ENCODE data around the gene TNS1.

TNS1 gene

DNA sequence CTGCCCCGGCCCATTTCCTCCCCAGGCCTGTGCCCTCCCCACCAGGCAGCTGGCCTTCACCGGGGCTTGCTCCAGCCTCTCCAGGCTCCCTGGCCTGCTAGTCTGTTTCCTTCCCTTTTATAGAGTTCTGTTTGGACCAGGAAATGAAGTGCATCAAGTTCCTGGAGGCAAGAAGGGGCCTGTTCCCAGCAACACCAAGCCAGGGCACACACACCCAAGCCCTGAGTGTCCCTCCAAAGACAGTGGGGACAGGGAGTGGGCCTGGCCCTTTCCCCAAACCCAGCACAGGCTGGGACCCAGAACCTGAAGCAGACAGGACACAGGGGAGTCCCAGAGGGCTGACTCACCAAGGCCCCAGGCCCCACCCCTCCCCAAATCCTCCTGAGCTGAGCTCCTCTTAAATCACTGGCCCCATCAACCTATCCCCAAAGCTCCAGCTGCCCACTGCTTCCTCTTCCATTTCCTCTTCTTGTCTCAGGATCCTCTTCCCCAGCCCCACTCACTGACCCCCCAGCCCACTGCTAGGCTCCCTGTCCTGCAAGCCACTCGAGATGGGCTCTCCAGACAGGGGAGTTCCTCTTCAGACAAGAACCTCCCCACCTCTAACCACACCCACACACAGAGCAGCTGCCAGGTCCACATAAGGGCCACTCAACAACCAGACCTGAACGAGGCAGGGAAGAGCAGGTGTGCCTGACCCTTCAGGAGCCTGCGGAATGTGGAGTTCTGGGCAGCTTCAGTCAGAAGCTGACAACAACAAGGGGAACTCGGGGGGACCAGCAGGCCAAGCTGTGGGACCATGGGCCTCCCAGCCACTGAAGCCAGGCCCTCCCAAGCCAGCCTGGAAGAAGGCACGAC lies 74.2 kb downstream of the TNS1 start:
- no peak for DNase-seq

DNA sequence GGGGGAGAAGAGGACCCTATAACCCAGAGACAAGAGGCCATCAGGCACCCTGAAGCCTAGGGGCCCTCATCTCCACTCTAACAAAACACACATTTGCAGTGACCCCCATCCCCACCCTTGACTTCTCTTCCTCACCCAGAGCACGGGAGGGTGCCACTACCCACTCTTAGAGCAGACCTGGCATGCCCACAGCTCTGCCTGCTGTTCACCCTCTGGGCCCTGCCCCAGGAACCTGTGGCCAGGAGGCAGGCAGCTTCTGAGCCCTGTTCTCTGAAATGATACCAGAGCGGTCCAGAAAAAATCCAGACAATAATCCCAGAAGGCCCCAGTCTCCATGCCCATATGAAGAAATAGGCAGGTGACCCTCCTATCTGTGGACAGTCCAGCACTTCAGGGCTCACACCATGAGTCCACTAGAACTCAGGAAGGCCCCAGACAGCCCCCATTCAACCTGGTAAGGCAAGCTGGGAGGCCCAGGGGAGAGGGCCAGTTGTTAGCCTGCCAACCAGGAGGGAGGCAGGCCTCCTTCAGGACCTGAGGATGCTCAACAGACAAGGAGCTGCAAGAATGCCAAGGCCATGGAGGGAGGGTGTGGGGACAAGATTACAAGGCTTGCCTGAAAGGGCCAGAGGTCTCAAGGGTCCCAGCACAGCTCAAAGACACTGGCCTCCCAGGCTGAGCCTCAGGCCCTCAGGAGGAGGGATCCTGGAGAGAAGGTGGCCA lies 75.0 kb downstream of the TNS1 start:
- DNase-seq, result no peak

DNA sequence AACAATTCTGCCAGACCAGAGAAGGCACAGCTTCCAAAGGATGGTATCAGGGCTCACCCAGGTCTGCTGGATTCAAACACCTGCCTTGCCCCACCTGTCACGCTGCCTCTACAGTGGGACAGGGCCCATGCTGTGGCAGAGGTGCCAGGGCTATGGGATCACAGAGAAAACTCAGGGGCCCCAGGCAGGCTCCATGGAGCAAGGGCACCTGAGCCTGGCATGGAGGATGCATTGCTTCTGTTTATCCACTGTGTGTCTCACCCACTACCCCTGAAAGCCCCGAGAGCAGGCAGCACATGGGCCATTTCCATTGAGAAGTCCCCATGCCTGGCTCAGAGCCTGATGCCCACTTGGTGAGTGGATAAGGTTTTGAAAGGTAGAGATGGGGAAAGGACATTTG lies 76.0 kb downstream of the TNS1 start:
- no peak for DNase-seq

DNA sequence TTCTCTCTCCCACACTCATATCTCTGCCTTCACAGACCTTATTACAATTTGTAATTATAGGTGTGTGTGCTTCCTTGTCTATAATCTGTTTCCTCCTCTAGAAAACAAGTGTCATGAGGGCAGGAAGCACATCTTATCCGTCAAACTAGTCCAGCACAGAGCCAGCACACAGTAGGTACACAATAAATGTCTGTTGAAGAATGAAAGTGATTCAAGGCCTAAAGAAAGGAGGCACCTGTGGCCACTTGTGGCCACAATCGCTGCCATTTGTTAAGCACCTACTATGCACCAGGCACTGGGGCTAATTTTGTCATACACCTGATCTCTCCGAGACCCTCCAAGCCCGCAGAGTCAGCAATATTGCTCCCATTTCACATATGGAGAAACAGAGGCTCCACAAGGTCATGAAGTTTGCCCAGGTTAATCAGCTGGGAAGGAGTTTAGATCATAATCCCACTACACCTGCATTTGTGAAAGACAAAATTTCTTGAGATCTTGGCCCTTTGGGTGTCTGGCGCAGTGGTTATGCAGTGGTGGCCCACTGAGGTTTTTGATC lies 78.4 kb downstream of the TNS1 start:
- DNase-seq, result no peak

DNA sequence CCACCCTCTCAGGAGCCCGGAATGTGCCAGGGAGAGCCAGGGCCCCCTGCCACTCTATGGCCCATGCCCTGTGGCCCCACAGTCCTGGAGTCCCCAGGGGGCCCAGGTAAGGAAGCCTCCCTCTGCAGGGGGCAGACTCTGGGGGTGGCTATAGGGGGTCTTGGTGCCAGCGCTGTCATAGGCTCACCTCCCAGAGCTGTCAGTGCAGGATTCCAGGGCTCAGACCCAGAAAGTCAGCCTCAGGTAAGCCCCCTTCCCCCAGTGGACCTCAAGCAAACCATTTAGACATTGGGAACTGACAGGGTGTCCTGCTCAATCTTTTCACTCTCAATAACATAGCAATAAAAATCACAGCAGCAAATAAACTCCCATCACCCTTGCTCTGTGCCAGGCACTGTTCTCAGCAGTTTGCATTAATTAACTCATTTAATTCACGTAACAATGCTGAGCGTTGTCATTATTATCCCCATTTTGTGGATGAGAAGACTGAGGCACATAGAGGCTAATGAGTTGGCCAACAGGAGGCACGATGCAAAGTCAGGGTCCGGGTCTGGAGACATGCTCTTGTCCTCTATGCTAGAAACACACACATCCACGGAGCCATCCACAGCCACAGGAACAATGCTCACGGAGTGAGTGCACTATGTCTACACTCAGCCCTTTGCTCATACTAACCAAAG lies 79.6 kb downstream of the TNS1 start:
- no peak for DNase-seq

DNA sequence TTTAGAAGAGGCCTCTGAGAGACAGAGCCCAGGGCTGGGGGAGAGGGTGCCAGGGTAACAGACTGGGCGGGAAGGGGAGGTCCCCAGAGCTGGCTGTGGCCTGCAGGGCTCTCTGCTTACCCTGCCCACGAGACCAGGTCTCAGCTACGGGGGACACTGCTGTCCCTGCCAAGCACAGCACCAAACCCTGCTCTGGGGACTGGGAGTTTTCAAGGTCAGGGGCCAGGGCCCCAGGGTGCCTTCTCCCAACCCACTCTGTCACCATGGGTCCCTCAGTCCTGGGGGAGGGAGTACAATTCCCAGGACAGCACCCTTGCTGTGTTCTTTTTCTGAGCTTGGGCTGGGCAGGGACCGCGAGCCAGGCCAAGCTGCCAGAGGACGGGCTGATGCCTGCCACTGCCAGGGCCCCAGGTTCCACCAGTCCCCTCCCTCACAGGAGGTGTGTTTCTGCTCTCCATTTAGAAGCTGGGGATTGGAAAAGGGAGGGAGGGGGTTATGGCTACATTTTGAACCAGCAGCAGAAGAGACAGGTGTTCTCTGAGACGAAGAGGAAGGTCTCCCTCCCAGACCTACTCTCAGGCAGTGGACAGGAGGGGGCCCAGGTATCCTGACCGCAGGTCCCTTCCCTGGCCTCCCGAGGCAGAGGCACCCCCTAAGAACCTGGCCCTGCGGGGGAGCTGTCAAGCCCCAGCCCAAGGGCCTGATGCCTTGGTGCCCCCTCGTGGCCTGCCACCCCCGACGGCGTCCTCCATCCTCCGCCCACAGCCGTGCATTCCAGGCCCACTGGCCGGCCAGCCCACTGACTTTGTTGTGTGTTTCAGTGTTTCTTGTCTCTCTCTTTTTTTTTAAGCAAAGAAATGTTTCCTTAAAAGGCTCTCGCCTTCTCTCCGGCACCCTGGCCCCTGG lies 80.4 kb downstream of the TNS1 start:
- no peak for DNase-seq

DNA sequence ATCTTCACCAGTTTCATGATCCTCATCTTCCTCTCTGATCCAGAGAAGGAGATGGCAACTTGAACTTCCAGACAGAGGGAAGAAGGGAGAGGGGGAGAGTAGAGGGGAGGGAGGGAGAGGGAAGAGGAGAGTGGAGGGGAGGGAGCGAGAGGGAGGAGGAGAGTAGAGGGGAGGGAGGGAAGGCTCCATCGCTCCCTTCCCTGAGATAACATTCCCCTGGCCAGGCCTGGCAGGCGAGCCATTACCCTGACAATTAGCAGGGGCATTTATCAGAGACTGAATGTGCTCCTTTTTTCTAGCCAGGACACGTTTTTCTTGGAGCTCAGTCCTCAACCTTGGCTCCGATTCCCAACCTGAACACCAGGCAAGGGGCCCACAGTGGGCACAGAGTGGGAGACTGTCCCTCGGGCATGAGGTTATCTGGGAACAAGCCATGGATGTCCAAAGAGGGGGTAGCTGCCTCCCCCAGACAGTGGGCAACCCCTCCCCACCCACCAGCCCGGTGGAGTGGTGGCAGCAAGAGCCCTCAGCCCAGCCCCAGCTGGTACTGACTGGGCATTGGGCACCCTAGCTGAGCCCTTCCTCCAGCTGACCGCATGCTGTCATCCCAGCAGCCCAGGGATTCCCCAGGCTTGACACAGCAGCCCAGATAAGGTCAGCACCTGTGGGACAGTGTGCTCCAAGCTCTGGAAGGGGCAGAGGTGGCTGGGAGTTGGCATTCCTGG lies 81.8 kb downstream of the TNS1 start:
- no peak for DNase-seq

DNA sequence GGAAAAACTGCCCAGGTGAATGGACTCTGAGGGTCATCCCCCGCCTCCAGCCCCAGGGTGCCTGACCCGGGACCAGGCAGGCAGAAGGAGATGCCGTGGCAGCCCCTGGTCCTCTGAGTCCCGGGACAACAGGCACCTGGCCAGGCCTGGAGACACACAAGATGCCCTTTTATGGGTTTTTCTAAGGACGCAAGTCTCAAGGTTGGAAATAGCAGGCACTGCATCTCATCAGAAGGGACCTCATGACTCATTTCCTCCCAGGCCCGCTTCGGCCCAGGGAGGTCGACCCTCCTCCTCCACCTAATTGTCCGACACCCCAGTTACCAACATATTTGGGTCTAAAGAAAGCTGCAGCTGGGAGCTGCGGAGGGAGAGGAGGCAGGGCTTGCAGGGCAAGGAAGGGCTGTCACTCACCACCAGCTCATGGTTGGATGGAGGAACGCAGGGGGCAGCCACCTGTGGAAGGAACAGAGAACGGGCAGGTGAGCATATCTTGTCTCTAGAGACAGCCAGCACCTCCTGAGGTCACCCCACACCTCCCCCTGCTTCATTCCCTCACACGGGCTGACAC lies 82.9 kb downstream of the TNS1 start:
- no peak for DNase-seq

DNA sequence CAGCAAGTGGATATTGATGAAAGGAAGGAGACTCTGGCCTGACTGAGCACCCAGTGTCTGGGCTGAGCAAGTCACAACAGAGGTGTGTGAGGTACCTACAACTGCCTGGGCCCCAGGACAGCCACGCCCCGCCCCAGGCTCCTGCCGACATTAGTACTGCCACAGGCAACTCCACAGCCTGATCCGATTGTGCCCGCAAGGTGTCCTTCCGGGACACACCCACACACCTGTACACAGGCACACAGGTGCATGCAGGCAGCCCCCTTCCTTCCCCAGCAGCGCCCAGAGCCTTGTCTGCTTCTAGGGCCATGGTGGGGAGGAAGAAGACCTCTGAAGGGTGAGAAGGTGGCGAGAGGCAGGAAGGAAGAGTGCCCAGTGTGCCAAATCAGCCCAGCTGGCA lies 83.6 kb downstream of the TNS1 start:
- DNase-seq, result no peak

DNA sequence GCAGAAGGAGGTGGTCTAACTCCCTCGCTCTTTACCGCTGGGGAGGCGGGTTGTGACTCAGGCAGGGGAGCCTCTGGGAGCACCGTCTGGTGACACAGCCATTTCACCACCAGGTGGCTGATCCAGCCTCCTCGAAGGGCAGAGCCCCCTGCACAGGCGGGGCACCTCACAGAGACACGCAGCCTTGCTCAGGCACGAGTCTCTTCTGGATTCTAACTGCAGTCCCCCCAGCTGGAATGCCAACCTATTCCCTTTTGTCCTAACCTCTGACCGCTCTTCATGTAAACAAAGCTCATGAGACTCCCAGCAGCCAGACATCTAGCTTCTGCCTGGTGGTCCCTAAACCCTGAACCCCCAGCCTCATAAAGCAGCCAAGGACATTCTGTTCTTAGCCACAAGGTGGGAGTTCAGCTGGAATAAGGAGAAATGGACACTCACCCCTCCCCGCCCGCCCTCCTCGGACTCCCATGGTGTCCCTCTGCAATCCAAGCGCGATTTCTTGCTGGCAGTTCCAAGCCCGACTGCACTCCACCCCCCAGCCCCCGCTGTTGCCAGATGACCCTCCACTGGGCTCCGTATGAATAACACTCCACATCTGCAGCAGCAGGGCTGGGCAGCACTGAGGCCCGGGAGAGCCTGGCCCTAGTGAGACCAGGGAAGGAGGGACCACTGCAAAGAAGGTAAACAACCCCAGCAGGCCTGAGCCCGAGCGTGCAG lies 84.3 kb downstream of the TNS1 start:
- no peak for DNase-seq

DNA sequence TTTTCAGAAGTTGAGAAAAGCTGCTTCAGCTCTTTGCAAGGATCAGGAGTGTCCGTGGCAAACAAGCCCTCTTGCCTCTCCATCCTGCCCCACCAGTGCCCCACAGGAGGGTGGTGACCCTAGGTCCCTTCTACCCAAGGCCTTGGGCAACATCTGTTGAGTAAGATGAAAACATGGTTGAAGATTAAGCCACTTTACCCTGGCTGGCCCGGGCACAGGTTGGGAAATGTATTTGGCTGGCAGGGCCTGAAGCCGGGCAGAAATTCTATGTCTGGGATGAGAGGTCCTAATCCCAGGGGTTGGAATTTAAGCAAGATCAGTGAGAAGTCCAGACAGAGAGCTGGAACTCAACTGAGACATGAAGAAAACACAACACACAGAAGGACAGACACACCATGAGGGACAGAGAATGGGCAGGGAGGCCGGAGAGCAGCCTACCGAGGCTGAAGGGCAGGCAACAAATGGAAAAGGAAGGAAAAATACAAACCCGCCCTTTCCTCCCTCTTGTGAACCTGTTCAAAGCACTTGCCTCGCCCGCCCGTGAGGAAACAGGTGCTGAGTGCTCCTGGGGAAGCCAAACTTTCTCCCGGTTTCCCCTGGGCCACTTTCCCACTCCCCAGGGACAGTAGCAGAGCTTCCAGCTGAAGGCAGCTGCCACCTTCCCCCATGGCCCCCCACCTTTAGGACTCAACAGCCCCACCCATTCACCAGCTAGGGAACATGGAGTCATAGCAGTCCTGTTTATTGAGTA lies 86.1 kb downstream of the TNS1 start:
- no peak for DNase-seq

DNA sequence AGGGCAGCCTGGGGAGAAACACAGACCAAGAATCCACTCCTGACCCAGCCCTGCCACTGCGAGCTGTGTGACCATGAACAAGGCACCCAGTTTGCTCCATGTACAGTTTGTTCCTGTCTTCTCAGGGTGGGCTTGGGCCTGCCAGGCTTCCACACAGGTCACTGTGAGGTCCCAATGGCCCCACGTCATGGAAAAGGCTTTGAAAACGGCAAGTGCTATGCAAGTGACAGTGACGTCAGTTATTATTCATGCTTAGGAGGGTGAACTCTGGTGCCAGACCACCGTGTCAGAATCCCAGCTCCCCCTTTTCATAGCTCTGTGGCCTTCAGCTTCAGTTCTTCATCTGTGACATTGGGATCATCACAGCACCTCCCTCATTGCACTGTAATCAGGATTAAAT lies 87.1 kb downstream of the TNS1 start:
- DNase-seq, result no peak

DNA sequence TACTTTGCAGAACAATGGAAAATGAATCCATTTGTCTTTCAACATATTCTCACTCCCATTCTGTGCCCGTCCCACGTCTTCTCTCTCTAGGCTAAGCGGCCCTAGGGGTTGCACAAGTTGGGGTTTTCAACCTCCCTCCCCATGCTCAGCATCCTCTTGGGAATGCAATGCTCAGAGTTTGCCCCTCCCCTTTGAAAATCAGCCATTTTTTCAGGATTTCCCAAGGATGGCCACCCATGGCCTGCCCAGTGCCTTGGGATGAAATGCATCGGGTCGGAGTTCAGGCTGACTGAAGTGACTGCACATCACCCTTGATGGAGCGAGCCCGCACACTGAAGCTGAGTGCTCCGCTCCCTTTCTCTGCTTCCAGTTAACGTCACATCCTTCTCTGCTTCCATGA lies 87.9 kb downstream of the TNS1 start:
- no peak for DNase-seq

DNA sequence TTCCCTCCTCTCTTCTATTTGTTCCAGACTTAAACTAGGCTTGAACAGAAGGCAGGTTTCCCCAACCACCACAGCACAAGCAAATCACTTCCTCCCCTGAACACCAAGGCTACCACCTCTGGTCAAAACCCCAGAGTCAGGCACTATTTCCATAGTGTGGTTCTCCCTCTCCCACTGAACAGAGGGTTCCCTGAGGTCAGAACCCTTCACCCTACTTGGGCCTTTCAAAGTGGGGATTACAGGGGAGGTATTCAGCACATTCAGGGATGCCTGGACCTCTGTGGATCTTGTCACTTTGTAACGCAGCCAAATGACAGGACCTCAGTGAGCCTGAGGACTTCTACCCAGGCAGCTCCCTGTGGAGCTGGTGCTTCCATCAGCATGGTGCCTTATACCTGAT lies 88.7 kb downstream of the TNS1 start:
- no peak for DNase-seq

DNA sequence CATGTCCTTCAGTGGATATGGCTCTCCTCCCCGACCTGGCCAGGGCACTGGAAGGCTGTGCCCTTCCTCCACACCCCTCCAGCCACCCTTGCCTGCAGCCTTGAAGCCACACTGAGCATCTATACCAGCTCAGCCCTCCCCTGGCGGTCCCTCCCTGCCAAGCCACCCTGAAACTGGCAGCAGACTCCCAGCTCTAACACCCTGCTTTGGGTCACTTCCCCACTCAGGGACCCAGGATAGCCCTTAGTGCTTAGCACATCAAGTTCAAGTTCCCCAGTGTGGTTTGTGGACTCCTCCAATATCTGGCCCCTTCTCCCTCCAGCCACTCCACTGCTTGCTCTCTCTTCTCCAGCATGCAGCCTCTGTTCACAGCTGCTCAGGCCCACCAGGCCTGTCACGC lies 89.4 kb downstream of the TNS1 start:
- DNase-seq, result no peak

DNA sequence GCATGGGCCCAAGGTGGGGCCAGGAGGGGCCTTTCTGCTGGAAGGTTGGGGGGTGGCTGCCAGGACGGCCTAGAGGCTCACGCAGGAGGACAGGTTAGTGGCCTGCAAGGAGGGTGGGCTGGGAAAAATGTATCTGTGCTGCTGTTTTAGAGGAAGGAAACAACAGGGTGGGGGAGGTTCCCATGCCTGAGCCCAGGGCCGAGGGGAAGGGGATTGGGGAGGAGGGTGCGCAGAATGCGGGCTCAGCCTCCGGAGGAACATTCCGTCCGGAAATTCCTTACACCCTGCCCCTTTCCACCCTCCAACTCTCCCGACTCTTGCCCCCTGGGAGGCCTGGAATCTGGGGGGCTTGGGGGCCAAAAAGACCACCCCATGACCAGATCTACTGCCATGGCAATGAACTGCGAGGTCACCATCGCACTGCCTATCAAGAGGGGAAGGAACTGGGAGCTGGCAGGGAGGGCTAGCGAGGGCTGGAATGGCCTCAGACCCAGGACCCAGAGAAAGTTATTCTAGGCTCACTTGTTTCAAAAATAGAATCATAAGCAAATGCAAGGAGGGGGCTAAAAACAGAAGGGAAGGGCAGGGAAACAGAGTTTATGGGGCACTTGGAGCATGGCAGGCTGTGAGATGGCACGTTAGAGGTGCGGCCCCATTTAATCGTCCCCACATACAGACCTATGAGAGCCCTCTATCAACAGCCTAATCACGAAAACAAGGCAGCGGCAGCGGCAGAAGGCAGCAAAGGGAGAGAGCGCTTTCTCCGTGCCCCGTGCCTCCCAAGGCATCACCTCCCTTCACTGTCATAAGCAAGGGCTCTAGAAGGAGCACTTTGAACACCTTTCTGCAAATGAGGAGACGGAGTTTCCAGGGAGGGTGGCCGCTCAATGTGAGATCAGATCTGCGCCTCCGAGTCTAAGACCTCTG lies 90.4 kb downstream of the TNS1 start:
- no peak for DNase-seq

DNA sequence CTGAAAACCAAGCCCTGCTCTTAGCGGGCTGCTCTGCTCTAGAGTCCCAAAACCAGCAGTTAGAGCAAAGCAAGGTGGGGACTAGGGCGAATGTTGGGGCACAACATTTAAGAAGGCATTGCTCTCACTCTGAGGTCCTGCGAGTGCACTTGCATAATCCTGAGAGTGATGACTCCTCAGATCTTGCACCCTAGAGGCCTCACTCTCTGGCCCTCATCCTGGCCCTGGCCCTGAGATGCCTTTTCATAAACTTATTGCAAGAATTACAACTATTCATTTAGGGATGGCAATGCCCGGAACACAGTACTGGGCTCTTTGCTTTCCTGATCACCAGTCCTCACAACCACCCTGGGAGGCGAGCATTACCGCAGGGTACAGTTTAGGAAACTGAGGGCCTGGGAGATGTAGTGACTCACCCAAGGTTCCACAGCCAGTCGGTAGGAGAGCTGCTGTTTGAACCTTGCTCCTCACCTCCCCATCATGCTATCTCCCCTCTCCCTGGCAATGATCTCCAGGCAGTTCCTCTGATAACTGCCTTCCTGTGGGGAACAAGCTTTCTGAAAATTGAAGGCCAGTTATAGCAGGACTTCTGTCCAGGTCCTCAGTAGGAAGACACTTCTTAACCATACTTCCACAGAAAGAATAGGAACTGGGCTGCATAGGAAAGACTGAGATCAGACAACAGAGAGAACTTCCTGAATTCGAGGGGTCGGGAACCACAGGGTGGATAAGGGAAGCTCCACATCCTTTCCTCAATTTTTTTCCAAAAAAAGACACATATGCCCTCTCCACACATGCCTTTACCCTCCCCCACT lies 91.3 kb downstream of the TNS1 start:
- no peak for DNase-seq

DNA sequence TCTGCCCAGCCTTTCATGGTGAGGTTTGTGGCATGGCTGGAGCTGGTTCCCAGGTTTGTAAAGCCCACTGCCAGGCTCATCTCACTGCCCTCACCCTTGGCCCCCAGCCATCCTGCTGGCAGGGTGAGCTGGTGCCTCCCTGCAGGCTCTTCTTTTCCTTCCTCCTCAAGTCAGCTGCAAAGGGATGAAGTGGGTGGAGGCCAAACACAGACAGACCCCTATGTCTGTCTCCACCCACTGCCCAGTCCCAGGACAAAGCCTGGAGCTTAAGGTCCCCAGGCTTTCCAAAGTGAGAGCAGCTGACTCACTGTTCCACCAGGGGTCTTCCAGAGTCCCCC lies 92.0 kb downstream of the TNS1 start:
- DNase-seq, result no peak

Measured in activated CD8-positive, alpha-beta memory T cell treated with anti-CD3 and anti-CD28 coated beads, Interleukin-2, amount 50 U/mL, for 48 hours (primary cell).